Activated CD8-positive, alpha-beta memory T cell treated with anti-CD3 and anti-CD28 coated beads, Interleukin-2, amount 50 U/mL, for 24 hours (primary cell): ENCODE measurements around the gene PKLR.

ENCODE experiments used
- DNase-seq: peaks from one replicate; pipeline ENCODE4 v3.0.0-alpha.2; 2020; ENCODE audit errors: extremely low read depth

Gene PKLR

DNA sequence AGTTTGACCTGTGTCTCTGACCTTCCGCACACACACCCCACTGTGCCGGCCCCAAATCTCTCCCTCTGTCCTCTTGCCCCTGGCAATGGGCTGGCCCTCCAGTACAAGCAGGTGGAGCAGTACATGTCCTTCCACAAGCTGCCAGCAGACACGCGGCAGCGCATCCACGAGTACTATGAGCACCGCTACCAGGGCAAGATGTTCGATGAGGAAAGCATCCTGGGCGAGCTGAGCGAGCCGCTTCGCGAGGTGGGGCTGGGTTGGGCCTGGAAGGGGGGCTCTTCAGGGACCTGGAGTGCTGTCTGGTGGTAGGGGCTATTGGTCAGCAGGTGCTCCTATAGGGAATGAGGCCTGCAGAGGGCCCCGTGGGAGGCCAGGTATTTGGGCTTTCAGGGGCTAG lies 16.2 kb downstream of the PKLR start:
- DNase-seq: no peak

DNA sequence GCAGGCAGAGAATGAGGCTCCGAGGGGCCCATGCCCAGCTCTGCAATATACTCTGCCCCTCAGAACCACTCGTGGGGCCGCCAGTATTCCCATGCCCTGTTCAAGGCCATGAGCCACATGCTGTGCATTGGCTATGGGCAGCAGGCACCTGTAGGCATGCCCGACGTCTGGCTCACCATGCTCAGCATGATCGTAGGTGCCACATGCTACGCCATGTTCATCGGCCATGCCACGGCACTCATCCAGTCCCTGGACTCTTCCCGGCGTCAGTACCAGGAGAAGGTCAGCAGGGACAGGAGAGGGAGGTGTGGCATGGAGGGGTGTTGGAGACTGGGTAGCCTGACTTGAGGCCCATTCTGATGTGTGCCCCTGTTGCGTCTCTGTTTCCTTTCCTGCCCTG lies 16.8 kb downstream of the PKLR start:
- no peak for DNase-seq

DNA sequence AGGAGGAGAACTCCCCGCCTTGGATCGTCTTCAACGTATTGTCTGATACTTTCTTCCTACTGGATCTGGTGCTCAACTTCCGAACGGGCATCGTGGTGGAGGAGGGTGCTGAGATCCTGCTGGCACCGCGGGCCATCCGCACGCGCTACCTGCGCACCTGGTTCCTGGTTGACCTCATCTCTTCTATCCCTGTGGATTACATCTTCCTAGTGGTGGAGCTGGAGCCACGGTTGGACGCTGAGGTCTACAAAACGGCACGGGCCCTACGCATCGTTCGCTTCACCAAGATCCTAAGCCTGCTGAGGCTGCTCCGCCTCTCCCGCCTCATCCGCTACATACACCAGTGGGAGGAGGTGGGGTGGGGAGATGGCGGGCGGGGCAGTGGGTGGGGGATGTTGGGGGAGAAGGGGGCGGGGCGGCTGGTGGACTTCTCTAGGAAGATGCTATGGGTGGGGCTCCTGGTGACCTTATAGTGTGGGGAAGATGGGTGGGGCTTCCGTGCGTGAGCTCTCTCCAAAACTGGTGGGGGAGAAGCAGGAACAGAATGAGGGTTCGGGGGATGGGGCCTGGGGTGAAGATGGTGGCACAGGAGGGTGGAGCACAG lies 18.6 kb downstream of the PKLR start:
- DNase-seq: no peak

DNA sequence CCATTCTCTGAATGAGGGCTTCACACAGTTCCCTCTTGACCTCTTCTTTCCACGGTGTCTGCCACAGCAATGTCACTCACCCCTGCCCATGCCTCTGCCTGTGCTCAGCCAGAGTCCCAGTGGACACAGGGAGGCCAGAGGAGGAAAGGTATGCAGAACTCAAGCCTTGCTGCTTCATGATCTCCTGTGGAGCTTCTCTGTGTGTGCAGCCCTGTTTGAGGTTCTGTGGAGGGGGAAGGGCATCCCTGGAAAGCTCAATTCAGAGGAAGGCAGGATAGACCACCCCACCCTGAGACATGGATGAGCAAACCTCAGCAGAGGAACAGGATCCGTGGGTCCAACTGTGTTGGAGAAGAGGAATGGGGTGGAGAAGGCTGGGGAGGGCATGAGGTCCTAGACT lies 22.0 kb downstream of the PKLR start:
- DNase-seq: no peak

DNA sequence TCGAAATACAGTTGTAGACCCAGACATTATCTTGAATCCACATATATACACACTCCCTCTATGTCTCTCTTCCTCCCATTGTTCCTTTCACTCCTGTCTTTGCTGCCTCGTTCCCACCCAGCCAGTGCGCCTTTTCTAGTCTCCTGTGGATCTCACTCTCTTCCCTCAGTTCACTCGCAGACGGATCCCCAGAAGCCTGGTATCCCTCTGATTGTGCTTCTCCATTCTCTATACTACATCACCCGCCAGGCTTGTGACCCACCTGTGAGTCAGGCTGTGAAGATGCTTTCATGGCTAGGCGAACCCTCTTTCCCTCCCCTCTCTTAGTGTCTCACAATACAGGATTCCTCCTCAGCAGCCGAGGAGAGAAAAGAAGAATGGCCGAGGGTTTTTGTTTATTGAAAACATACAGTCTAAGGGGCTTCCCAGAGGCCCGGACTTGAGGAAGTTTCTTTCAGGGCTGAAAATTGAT lies 22.5 kb downstream of the PKLR start:
- no peak for DNase-seq

DNA sequence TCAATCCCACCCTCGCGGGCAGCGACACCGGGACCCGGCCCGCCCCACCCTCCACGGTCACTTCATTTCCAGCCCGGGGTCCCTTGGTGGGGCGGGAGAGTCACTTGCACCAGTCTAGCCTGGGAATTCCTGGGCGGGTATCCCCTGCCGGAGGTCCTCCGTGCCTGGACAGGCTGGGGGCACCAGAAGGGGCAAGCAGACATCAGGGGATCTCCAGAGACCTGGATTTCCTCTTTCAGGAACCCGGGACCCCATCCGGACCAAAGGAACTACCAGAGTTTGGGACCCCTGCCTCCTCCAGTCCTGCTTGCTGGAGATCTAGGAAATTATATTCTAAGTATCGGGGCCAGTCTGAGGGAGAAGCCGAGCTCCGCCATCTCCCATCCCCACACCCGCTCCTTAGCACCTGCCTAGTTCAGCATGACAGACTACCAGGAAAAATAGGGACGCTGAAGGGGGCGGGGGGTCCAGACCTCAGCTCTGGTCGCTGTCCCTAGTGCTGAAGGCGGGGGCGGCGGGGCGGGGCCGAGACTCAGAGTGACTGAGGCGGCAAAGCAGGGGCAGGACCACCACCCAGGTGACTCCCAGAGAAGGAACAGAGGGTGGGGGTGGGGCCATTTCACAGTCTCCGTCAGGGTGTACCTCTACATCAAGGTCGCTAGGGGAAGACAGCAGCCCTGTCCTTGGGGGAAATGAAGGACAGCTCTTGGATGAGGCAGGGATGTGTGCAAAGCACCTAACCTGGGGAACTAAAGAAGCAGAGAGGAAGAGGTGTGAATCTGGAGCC lies 23.1 kb downstream of the PKLR start:
- peak; percentile 33 for DNase-seq

DNA sequence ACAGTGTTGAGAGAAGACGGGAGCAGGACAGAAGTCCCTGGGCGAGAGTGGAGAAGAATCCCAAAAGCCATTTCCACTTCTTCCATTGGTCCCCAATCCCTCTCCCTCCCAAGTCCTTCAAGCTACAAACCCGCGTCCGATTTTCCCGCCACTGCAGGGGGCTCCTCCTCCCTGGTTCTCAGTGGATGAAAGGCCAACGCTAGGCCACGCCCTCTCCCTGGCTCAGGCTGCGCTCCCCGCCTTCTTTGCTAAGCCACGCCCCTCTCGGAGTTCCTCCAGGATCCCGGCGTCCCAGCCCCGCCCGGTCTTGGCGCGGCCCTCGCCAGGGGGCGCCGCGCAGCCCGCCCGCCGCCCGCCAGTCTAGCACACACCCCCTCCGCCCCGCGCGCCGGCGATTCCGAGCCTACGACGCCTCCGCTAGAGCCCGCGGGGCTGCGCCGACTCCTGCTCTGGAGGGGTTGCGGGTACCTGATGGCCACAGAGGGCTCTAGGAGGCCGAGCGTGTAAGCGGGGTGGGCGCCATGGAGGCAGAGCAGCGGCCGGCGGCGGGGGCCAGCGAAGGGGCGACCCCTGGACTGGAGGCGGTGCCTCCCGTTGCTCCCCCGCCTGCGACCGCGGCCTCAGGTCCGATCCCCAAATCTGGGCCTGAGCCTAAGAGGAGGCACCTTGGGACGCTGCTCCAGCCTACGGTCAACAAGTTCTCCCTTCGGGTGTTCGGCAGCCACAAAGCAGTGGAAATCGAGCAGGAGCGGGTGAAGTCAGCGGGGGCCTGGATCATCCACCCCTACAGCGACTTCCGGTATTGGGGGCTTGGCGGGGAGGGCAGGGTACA lies 24.0 kb downstream of the PKLR start, which contains the start of gene HCN3:
Gene HCN3 (plus strand): TSS at position 394 of the 832 bp plus-strand sequence. CDS start 128 bp downstream, at position 522.
- peak; percentile 94 for DNase-seq

DNA sequence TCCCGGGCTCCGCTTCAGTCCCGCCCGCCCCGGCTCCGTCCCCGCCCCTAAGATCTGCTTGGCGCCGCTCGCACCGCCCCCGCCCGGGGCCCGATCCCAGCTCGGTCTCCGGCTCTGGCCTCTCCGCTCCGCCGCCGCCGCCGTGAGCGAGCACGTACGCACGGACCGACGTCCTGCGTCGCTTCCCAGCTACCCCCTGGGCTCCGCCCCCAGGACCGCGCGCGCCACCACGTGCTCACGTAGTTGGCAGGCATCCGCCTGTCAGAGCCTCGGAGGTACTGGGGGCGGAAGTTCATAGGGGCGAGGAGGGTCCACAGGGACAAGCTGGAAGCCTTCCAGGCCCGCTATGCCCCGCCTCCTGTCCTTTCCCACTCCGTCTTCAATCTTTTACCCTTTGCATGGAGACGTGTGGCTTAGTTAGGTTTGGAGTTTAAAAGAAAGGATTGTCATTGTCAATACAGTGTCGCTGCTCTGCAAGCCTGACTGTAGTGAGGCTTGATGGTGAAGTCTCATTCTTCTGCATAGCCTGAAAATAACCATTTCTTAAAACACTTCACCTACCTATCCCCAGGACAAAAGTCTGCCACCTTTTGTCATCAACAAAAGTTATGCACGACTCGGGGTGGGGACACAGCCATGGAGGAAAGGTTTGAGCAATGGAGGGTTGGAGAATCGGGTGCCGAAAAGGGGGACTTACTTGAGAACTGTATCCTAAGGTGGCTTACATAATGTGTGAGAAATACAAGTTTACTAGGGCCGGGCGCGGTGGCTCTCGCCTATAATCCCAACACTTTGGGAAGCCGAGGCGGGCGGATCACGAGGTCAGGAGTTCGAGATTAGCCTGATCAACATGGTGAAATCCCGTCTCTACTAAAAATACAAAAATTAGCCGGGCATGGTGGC lies 27.6 kb downstream of the PKLR start, which contains the start of gene CLK2:
Gene CLK2 (minus strand): TSS at position 162 of the 903 bp plus-strand sequence. CDS start 2,527 bp downstream, outside the sequence.
- peak; percentile 88 for DNase-seq

DNA sequence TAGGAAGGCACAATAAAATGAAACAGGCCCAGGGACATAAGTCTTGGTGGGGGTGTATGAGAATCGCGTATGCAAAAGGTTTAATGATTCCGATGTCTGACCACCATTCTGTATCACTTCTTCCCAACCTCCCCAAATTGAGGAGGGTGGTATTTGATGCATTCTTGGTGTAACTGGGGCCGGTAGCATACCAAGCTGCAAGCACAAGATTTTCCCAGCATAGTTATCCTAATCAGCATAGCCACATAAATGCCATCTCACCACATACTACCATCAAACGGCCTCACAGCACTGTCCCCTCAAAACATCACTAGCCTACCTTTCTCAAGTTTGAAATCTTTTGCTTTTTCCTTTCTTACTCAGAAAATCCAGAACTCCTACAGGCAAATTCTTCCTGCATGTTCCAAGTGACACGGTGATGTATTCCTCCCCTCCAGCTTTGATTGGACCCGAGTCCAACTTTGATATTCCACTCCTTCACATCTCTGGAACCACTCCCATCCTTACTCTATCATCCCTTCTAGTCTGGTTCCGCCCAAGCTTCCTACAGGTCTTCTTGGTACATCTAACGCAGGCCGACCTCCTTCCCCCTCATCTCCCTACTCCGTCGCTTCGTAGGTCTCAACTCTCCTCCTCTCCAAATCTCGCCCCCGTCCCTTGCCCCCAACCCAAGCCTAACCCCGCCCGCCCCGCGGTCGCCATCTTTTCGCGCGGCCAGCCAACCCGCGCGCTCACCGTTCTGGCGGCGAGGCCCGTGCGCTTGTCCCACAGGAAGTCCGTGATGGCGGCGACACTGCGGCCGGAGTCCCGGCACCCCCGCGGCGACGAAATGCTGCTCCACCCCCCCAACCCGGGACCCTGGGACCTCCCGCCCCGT lies 28.5 kb downstream of the PKLR start:
- DNase-seq: no peak

DNA sequence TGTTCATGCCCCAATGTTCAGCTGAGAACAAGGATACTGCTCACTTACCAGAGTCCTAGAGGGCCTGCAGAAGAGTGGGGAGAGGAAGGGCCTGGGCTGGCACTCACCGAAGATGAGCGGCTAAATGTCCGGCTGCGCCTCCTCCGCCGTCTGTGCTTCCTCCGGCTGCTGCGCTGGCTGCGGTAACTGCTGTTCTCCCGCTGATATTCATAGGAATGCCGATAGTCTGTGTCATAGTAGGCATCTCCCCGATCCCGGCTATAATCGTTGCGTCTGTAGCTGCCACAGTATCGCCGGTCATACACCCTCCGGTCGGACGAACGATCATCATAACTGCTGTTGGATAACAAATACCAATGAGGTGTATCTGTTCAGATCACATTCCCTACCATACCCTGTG lies 31.9 kb downstream of the PKLR start:
- DNase-seq: no peak

DNA sequence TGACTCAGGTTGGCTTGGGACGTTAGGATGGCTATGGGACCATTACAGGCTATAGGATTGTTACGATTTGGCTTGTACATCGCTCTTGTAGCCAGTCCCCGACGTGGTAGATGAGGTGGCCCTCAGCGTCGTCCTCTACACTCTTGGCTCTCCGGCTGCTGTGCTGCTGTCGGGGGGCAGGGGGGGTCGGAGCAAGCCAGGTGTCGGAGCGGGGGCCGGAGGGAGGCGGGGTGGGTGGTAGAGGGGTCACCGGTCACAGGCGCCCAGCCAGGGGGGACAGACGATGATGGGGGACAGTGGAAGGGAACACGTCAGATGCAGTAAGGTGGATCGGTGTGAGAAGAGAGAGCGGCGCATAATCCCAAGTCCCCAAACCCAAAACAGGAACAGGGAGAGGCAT lies 32.6 kb downstream of the PKLR start:
- no peak for DNase-seq

DNA sequence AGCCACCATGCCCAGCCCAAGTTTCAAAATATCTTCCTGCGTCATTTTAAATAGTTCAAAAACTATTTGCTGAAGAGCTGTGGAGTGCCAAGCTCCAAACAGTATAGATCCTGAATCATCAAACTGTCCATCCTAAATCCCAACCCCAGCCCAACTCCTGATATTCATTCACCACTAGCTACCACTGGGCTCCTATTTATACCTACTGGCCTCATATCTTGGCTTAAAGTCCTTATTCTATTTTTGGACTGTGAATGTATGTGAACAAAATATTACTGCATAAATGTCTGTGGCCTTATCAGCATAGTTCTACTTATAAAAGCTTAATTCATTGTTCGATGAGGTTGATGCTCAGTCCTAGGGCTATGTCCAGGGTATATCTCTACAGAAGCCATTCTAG lies 33.9 kb downstream of the PKLR start:
- DNase-seq: no peak

DNA sequence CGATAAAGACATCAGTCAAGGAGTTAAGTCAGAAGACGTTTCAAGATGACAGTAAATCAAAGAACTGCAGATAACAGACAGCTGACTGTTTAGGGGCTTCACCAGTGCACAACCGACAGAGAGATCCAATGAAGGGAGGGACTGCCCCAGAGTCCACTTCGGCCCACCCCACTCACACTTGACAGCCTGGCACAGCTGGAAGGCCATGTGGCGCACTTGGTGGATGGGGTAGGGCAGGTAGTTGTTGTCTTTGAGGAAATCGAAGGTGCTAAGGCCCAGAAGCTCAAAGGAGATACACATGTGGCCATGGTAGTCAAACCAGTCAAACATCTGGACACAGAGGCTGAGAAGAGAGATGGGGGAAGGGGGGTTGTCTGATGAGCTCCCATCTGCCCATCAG lies 34.7 kb downstream of the PKLR start:
- DNase-seq: no peak

DNA sequence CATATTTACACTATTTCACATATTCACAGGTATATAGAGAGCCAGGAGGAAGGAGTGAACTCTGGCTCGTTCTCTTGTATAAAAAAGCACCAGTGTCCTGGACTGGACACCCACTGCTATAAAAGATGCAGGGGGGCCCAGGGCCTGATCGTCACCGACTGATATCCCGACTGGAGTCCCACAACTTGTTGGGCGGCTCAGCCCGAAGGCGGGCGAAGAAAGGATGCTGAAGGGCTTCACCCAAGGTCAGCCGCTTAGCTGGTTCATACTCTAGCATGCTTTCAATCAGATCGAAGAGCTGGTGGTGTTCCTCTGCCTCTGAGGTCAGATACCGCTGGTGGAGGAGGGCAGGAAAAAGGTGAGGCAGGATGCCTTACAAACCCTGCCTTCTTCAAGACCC lies 38.2 kb downstream of the PKLR start:
- DNase-seq: no peak

DNA sequence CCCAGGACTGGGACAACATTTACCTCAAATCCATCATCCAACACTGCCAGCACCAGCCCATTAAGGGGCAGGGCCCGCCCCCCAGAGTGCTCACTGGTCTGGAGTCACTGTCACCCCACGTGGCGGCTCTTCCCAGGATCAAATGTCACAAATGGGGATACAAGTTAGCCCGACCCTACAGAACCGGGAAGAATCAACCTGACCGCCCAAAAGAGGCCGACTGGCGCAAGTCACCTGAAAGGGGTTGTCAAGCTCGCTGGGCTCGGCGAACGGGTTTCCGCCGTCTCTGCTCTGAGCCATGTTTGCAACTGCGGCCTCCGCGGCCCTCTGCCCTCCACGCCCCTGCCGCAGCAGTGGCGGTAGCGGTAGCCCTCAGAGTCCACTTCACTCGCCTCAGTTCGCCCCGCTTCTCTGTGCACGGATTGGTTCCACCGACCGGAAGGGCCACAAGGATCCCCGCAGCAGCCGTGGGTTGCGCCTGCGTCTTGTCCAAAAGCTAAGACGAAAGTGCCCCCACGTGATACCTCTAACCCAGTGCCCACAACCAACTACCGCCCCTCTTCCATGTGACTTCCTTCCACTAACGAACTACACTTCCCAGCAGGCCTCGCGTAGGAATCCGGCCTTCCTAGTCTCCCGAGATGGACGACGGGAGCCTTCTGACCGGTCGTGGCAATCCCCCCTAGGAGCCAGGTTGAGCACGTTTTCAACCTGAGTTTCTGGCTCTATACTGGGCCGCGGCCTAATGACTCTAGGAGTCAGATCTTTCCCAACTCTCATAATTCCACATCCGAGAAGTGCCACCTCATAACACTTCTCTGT lies 39.2 kb downstream of the PKLR start, which contains the start of gene SCAMP3:
Gene SCAMP3 (minus strand): TSS at position 509 of the 822 bp plus-strand sequence. CDS start 209 bp downstream, at position 300.
- peak; percentile 84 for DNase-seq

DNA sequence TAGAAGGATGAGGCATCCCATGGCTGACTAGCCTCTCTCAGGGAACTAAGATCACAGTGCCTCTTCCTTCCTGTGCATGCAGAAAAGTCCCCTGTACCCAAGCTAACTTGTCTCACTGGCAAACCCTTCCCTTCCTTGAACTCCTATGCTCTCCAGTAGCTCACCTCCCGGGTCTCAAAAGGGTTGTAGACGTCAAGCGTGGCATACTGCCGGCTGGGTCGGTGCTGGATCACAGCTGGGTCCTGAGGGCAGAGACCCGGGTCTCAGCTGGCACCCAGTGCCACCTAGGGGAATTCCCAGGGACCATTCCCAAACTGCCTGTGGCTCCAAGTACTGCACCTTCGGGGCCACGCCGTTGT lies 39.8 kb downstream of the PKLR start:
- no peak for DNase-seq

DNA sequence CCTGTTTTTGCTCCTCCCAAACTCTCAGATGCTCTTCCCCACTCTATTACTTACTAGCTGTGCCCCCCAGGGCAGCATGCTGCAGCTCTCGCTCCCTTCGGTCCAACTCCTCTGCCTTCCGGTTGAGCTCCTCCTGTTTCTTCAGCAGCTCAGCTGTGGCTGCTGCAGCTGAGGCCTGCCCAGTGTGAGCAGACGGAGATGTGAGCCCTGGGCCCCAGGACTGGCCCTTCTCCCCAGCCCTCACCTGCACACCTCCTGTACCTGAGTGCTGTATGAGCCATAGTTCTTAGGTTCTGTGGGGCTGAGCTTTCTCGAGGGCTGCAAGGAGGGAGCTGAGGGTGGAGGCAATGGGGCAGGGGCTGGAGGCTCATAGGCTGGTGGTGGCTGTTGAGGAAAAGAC lies 41.0 kb downstream of the PKLR start:
- no peak for DNase-seq

DNA sequence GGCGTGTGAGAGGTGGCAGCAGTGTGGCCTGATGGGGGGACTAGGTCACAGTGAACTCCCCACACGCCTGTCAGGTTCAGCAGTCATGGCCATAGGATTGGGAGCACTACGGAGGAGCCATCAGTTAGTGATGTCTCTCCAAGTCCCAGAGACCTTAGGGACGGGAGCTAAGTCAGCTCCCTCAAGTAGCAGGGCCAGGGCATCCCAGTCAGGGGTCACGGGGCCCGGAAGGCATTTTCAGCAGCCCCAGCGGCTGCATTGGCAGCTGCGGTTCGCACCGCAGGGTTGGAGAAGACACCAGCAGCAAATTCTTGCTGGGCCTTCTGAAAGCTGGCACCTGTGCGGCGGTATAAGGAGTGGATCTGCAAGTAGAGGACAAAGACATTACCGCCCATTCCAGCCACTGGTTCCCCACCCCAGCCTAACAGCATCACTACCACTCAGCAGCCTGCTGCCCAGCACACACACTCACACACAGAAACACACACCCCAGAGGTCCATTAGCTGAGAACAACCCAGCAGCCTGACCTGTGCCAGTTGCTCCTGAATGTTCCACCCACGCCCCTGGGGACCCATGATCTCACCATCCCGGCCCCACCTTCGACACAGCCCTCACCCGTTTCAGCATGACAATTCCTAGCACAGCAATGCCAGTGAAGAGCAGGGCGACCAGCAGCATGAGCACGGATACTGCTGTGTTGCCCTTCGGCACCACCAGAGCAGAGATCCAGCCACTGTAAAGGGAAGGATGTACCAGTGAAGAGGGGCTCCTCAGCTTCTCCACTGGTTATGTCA lies 45.0 kb downstream of the PKLR start:
- no peak for DNase-seq
